Measurements from ENCODE around the gene TTC16. TPM values are rescaled to one million over a fixed set of nuclear protein-coding genes. Genes with fewer than 3 reads are reported as not detected.

Gene TTC16
- total and polyA plus RNA-seq, 2 donors (not counting 1 experiment from before 2014, with no cell fraction given) = under 0.01 TPM; not detected in 1

DNA sequence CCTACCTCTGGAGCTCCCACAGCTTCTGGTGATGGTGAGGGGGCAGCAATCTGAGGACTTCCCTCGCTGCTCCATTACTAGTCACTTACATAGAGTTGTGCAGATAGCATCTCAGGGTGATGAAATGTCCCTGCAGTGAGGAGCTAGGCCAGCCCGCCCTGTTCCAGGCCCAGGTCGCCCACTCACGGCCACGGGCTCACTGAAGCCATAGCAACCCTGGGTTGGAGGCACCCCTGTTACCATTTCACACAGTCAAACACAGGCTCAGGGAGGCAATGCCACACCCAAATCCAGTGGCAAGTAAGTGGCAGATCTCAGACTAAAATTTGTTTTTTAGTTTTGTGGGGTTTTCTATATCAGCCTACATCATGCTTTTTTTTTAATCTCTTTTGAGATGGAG, 43.0 kb downstream of the TTC16 start:
- H3K4me2 ChIP-seq (ENCODE audit: extremely low read depth, insufficient read depth, low read length) = no peak overlapping the region
- no peak for DNase-seq (ENCODE audit: low read depth in 2 of 2)
- no peaks in the 10 kb centered on the region for H3K36me3 ChIP-seq (ENCODE audit: control insufficient read depth, insufficient read depth, low read length)
- no peak overlapping the region for H3K9ac ChIP-seq (ENCODE audit: insufficient read depth, low read length)
- no peaks in the 10 kb centered on the region for H4K20me1 ChIP-seq (ENCODE audit: control insufficient read depth, extremely low read depth, insufficient read depth, low read length)
- H3K79me2 ChIP-seq (ENCODE audit: control insufficient read depth, insufficient read depth, low read length) = no peaks in the 10 kb centered on the region
- H3K4me1 ChIP-seq (ENCODE audit: control insufficient read depth, extremely low read depth, insufficient read depth, low read length) = no peaks in the 10 kb centered on the region
- no peak overlapping the region for H3K4me3 ChIP-seq (replicated peaks in 1 of 4; ENCODE audit: control extremely low read depth in 1 of 4, insufficient read depth in 1 of 4, low read depth in 3 of 4, low read length in 4 of 4)
- peaks cover 24% of the 10 kb centered on the region for H3K27me3 ChIP-seq (ENCODE audit: control insufficient read depth, insufficient read depth, low read length)
- no peak overlapping the region for H3K27ac ChIP-seq (ENCODE audit: insufficient read depth, low read length)
- TF ChIP-seq, protein P1, sequence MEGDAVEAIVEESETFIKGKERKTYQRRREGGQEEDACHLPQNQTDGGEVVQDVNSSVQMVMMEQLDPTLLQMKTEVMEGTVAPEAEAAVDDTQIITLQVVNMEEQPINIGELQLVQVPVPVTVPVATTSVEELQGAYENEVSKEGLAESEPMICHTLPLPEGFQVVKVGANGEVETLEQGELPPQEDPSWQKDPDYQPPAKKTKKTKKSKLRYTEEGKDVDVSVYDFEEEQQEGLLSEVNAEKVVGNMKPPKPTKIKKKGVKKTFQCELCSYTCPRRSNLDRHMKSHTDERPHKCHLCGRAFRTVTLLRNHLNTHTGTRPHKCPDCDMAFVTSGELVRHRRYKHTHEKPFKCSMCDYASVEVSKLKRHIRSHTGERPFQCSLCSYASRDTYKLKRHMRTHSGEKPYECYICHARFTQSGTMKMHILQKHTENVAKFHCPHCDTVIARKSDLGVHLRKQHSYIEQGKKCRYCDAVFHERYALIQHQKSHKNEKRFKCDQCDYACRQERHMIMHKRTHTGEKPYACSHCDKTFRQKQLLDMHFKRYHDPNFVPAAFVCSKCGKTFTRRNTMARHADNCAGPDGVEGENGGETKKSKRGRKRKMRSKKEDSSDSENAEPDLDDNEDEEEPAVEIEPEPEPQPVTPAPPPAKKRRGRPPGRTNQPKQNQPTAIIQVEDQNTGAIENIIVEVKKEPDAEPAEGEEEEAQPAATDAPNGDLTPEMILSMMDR (conservative IDR thresholded peaks at IDR 0.05 in 1 of 2, IDR thresholded peaks at IDR 0.05 in 1 of 2; ENCODE audit: low read depth in 1 of 2, low read length in 2 of 2) = no peak
- no peak for TF ChIP-seq EZH2 (IDR thresholded peaks at IDR 0.05; ENCODE audit: low read length, missing control alignments)
- no peaks in the 10 kb centered on the region for H3K9me3 ChIP-seq (ENCODE audit: control insufficient read depth, insufficient read depth, low read depth, low read length)
- no peak overlapping the region for H2AFZ ChIP-seq (ENCODE audit: low read length)

- H3K9ac ChIP-seq (ENCODE audit: insufficient read depth, low read length) = no peak overlapping the region
Observed at GRCh38 chr9:127761061-127761460, 45.2 kb downstream of the TTC16 start.

GRCh38 chr9:127761491-127761956, 45.6 kb downstream of the TTC16 start:
- no peak for DNase-seq (ENCODE audit: low read depth in 2 of 2)
- no peak overlapping the region for H3K4me3 ChIP-seq (replicated peaks in 1 of 4; ENCODE audit: control extremely low read depth in 1 of 4, insufficient read depth in 1 of 4, low read depth in 3 of 4, low read length in 4 of 4)
- peaks cover 10% of the 10 kb centered on the region for H3K27me3 ChIP-seq (ENCODE audit: control insufficient read depth, insufficient read depth, low read length)
- H3K79me2 ChIP-seq (ENCODE audit: control insufficient read depth, insufficient read depth, low read length) = no peaks in the 10 kb centered on the region
- H4K20me1 ChIP-seq (ENCODE audit: control insufficient read depth, extremely low read depth, insufficient read depth, low read length) = no peaks in the 10 kb centered on the region
- no peak for TF ChIP-seq EZH2 (IDR thresholded peaks at IDR 0.05; ENCODE audit: low read length, missing control alignments)
- TF ChIP-seq, protein P1 (conservative IDR thresholded peaks at IDR 0.05 in 1 of 2, IDR thresholded peaks at IDR 0.05 in 1 of 2; ENCODE audit: low read depth in 1 of 2, low read length in 2 of 2) = no peak
- H3K4me1 ChIP-seq (ENCODE audit: control insufficient read depth, extremely low read depth, insufficient read depth, low read length) = no peaks in the 10 kb centered on the region
- H3K9ac ChIP-seq (ENCODE audit: insufficient read depth, low read length) = no peak overlapping the region
- H2AFZ ChIP-seq (ENCODE audit: low read length) = no peak overlapping the region
- H3K4me2 ChIP-seq (ENCODE audit: extremely low read depth, insufficient read depth, low read length) = no peak overlapping the region
- no peaks in the 10 kb centered on the region for H3K9me3 ChIP-seq (ENCODE audit: control insufficient read depth, insufficient read depth, low read depth, low read length)
- H3K27ac ChIP-seq (ENCODE audit: insufficient read depth, low read length) = no peak overlapping the region
- no peaks in the 10 kb centered on the region for H3K36me3 ChIP-seq (ENCODE audit: control insufficient read depth, insufficient read depth, low read length)

More at GRCh38 chr9:127761061-127761460, 45.2 kb downstream of the TTC16 start:
- H3K36me3 ChIP-seq (ENCODE audit: control insufficient read depth, insufficient read depth, low read length) = no peaks in the 10 kb centered on the region
- no peak overlapping the region for H3K4me2 ChIP-seq (ENCODE audit: extremely low read depth, insufficient read depth, low read length)
- no peak overlapping the region for H3K4me3 ChIP-seq (replicated peaks in 1 of 4; ENCODE audit: control extremely low read depth in 1 of 4, insufficient read depth in 1 of 4, low read depth in 3 of 4, low read length in 4 of 4)
- no peak for DNase-seq (ENCODE audit: low read depth in 2 of 2)
- H4K20me1 ChIP-seq (ENCODE audit: control insufficient read depth, extremely low read depth, insufficient read depth, low read length) = no peaks in the 10 kb centered on the region
- H2AFZ ChIP-seq (ENCODE audit: low read length) = no peak overlapping the region
- H3K27ac ChIP-seq (ENCODE audit: insufficient read depth, low read length) = no peak overlapping the region
- peaks cover 10% of the 10 kb centered on the region for H3K27me3 ChIP-seq (ENCODE audit: control insufficient read depth, insufficient read depth, low read length)
- H3K4me1 ChIP-seq (ENCODE audit: control insufficient read depth, extremely low read depth, insufficient read depth, low read length) = no peaks in the 10 kb centered on the region
- TF ChIP-seq, protein P1 (conservative IDR thresholded peaks at IDR 0.05 in 1 of 2, IDR thresholded peaks at IDR 0.05 in 1 of 2; ENCODE audit: low read depth in 1 of 2, low read length in 2 of 2) = no peak
- no peak for TF ChIP-seq EZH2 (IDR thresholded peaks at IDR 0.05; ENCODE audit: low read length, missing control alignments)
- no peaks in the 10 kb centered on the region for H3K9me3 ChIP-seq (ENCODE audit: control insufficient read depth, insufficient read depth, low read depth, low read length)
- H3K79me2 ChIP-seq (ENCODE audit: control insufficient read depth, insufficient read depth, low read length) = no peaks in the 10 kb centered on the region

All from fibroblast of lung (primary cell).